ENCODE measurements around the gene GPS1. TPM values are rescaled to one million over a fixed set of nuclear protein-coding genes. Genes with fewer than 3 reads are reported as not detected.

Gene GPS1
- total RNA-seq, 1 experiment from 2014 or later = 181 TPM

DNA sequence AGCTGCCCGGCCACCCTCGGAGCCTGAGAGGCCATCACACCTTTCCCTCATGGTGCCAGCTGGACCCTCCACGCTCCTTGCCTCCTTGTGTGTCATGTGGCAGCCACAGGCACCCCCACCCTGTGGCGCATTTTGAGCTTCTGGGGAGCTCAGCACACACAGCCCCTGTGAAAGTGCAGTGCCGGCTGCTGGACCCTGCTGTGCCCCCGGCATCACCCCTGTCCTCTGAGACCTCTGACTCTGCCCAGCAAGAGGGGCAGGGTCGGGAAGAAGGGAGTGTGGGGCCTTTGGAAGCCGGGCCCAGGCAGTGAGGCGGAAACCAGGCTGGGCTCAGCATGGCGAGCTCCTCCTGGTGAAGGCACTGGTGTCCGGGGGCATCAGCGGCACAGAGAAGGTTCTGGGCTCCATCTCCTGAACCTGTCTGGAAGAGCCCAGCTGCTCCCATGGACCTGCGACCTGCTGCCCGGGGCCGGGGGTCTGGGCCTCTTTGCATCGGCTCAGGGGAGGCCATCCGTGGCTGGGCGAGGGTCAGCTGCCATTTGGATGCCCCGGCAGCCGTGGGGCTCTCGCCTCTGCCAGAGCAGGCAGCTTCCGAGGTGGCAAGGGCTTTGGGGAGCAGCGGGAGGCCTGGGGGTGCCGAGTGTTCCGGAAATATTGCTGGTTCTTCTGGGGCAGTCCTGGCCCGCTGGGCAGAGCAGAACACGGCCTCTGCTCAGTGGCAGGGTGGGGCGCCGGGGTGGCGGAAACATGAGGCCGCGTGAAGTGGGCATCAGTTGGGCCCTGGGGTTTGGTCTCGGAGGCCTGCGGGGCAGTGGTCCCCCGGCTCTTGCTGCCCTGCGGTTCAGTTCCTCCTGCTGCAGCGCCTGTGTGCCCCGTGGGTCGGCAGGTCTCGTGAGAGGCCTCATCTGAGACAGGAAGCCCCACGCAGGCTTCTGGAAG is 46.9 kb upstream of the GPS1 start (continued):
- no peak for TF ChIP-seq JUN (CRISPR knock-in tag; IDR thresholded peaks at IDR 0.05)

DNA sequence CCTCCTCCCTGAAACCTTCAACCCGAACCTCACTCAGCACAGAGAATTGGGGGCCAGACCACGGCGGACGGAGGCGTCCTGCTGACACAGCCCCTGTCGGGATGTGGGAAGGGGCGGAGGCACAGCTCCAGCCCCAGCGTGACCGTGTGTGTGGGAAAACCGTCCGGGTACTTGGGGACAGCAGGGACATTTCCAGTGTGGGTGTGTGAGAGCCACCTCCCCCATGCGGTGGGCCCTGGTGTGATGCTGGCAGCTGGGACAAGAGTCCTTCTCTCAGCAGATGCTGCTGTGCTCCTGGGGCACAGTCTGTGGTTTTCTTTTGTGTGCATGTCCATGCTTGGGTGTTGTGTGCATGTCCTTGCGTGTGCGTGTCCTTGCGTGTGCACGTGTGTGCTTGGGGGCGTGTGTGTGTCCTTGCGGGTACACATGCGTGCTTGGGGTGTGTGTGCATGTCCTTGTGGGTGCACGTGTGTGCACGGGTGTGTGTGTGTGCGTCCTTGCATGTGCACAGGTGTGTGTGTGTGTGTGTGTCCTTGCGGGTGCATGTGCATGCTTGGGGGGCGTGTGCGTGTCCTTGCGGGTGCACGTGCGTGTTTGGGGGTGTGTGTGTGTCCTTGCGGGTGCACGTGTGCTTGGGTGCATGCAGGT is 45.9 kb upstream of the GPS1 start:
- Mint-ChIP-seq H3K36me3 (no peaks in the 10 kb centered on the region), H3K27ac (peak overlapping the region; percentile 79), H3K4me1 (no peaks in the 10 kb centered on the region), H3K4me3 (no peak overlapping the region), H3K9me3 (no peaks in the 10 kb centered on the region), H3K27me3 (ENCODE audit: low read depth) (no peaks in the 10 kb centered on the region)
- ATAC-seq = no peak
- POLR2A ChIA-PET = no interaction called here
- CTCF ChIA-PET = interaction anchor here (1.3 to 2.6 kb wide), 3 partner anchors 10 to 231 kb away, joined by 3 to 12 read pairs (median 5); no protein-coding TSS in a partner anchor
- TF ChIP-seq CREB1 (CRISPR knock-in tag; IDR thresholded peaks at IDR 0.05) = no peak
- TF ChIP-seq PRRX2 (CRISPR knock-in tag; IDR thresholded peaks at IDR 0.05) = no peak
- no peak for DNase-seq (ENCODE audit: low spot score)

DNA sequence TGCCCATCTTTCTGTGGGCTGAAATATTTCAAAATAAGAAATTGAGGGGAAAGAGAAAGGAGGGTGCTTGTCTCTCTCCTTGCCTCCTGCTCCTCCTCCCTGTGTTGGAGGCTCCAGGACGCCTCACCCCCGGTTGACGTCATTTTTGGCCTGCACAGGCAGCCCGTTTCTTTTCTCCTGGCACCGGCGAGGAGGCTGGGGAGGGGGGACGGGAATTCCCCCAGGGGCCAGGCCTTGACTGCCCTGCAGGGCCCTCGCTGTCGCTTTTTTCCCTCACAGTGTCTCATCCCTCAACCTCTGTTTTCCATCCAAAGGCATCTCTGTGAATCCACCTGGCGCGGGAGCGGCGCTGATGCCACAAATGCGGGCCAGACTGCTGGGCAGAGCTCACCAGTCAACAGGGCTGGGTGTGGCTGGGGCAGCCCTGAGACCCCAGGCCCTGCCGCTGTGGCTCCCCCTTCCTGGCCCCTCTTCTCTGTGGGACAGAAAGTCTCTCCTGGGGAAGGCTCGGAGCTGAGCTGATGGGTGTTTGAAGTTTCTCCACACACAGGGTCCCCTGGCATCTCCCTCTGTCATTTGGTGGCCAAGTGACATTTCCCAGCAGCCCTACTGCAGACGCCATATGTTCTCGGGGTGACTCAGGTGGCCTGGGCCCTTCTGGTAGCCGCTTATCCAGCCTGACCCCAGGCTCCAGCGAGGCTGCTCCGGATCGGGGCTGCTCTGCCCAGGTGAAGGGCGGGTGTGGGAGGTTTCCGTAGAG is 45.0 kb upstream of the GPS1 start:
- no peaks in the 10 kb centered on the region for H3K9me3 Mint-ChIP-seq
- no peak for ATAC-seq
- H3K27me3 Mint-ChIP-seq (ENCODE audit: low read depth) = no peaks in the 10 kb centered on the region
- ChIA-PET POLR2A (no interaction called here), CTCF (interaction anchor here (1.3 kb wide), 1 partner anchor 230 kb away, joined by 3 read pairs; no protein-coding TSS in a partner anchor)
- H3K36me3 Mint-ChIP-seq = no peaks in the 10 kb centered on the region
- no peak overlapping the region for H3K27ac Mint-ChIP-seq
- TF ChIP-seq, protein P1, sequence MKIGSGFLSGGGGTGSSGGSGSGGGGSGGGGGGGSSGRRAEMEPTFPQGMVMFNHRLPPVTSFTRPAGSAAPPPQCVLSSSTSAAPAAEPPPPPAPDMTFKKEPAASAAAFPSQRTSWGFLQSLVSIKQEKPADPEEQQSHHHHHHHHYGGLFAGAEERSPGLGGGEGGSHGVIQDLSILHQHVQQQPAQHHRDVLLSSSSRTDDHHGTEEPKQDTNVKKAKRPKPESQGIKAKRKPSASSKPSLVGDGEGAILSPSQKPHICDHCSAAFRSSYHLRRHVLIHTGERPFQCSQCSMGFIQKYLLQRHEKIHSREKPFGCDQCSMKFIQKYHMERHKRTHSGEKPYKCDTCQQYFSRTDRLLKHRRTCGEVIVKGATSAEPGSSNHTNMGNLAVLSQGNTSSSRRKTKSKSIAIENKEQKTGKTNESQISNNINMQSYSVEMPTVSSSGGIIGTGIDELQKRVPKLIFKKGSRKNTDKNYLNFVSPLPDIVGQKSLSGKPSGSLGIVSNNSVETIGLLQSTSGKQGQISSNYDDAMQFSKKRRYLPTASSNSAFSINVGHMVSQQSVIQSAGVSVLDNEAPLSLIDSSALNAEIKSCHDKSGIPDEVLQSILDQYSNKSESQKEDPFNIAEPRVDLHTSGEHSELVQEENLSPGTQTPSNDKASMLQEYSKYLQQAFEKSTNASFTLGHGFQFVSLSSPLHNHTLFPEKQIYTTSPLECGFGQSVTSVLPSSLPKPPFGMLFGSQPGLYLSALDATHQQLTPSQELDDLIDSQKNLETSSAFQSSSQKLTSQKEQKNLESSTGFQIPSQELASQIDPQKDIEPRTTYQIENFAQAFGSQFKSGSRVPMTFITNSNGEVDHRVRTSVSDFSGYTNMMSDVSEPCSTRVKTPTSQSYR (CRISPR knock-in tag; IDR thresholded peaks at IDR 0.05) = no peak
- TF ChIP-seq SOX15 (CRISPR knock-in tag; IDR thresholded peaks at IDR 0.05) (no peak), ZNF232 (CRISPR knock-in tag; IDR thresholded peaks at IDR 0.05) (no peak), HMGA2 (CRISPR knock-in tag; IDR thresholded peaks at IDR 0.05) (no peak)
- TF ChIP-seq, protein P2, sequence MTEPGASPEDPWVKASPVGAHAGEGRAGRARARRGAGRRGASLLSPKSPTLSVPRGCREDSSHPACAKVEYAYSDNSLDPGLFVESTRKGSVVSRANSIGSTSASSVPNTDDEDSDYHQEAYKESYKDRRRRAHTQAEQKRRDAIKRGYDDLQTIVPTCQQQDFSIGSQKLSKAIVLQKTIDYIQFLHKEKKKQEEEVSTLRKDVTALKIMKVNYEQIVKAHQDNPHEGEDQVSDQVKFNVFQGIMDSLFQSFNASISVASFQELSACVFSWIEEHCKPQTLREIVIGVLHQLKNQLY (CRISPR knock-in tag; IDR thresholded peaks at IDR 0.05) = no peak
- TF ChIP-seq, protein P3, sequence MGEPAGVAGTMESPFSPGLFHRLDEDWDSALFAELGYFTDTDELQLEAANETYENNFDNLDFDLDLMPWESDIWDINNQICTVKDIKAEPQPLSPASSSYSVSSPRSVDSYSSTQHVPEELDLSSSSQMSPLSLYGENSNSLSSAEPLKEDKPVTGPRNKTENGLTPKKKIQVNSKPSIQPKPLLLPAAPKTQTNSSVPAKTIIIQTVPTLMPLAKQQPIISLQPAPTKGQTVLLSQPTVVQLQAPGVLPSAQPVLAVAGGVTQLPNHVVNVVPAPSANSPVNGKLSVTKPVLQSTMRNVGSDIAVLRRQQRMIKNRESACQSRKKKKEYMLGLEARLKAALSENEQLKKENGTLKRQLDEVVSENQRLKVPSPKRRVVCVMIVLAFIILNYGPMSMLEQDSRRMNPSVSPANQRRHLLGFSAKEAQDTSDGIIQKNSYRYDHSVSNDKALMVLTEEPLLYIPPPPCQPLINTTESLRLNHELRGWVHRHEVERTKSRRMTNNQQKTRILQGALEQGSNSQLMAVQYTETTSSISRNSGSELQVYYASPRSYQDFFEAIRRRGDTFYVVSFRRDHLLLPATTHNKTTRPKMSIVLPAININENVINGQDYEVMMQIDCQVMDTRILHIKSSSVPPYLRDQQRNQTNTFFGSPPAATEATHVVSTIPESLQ (CRISPR knock-in tag; IDR thresholded peaks at IDR 0.05) = no peak
- TF ChIP-seq, protein P4, sequence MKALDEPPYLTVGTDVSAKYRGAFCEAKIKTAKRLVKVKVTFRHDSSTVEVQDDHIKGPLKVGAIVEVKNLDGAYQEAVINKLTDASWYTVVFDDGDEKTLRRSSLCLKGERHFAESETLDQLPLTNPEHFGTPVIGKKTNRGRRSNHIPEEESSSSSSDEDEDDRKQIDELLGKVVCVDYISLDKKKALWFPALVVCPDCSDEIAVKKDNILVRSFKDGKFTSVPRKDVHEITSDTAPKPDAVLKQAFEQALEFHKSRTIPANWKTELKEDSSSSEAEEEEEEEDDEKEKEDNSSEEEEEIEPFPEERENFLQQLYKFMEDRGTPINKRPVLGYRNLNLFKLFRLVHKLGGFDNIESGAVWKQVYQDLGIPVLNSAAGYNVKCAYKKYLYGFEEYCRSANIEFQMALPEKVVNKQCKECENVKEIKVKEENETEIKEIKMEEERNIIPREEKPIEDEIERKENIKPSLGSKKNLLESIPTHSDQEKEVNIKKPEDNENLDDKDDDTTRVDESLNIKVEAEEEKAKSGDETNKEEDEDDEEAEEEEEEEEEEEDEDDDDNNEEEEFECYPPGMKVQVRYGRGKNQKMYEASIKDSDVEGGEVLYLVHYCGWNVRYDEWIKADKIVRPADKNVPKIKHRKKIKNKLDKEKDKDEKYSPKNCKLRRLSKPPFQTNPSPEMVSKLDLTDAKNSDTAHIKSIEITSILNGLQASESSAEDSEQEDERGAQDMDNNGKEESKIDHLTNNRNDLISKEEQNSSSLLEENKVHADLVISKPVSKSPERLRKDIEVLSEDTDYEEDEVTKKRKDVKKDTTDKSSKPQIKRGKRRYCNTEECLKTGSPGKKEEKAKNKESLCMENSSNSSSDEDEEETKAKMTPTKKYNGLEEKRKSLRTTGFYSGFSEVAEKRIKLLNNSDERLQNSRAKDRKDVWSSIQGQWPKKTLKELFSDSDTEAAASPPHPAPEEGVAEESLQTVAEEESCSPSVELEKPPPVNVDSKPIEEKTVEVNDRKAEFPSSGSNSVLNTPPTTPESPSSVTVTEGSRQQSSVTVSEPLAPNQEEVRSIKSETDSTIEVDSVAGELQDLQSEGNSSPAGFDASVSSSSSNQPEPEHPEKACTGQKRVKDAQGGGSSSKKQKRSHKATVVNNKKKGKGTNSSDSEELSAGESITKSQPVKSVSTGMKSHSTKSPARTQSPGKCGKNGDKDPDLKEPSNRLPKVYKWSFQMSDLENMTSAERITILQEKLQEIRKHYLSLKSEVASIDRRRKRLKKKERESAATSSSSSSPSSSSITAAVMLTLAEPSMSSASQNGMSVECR (CRISPR knock-in tag; IDR thresholded peaks at IDR 0.05; ENCODE audit: borderline replicate concordance) = no peak
- TF ChIP-seq, protein P5, sequence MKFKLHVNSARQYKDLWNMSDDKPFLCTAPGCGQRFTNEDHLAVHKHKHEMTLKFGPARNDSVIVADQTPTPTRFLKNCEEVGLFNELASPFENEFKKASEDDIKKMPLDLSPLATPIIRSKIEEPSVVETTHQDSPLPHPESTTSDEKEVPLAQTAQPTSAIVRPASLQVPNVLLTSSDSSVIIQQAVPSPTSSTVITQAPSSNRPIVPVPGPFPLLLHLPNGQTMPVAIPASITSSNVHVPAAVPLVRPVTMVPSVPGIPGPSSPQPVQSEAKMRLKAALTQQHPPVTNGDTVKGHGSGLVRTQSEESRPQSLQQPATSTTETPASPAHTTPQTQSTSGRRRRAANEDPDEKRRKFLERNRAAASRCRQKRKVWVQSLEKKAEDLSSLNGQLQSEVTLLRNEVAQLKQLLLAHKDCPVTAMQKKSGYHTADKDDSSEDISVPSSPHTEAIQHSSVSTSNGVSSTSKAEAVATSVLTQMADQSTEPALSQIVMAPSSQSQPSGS (CRISPR knock-in tag; IDR thresholded peaks at IDR 0.05; ENCODE audit: borderline replicate concordance, low read depth) = no peak
- DNase-seq (ENCODE audit: low spot score) = no peak
- no peaks in the 10 kb centered on the region for H3K4me1 Mint-ChIP-seq
- H3K4me3 Mint-ChIP-seq = no peak overlapping the region
